A673 (cell line): Measurements from ENCODE around the gene RGS6.

ENCODE experiments used
- CTCF ChIP-seq: fragments of 300-800, 200-600 bp; sonication (generic); conservative IDR thresholded peaks from 2 replicates; pipeline ENCODE4 v1.5.1; 2017; ENCODE audit warnings: low read depth, mild to moderate bottlenecking, antibody characterized with exemption, low read length, moderate library complexity, mixed read lengths
- EZH2 ChIP-seq: fragments of 200-600 bp; sonication (generic); IDR thresholded peaks from 2 replicates; pipeline ENCODE4 v1.6.1; 2017; ENCODE audit warnings: borderline replicate concordance, low read depth, mild to moderate bottlenecking, mixed read lengths, antibody characterized with exemption, low read length; ENCODE audit not compliant: poor library complexity, severe bottlenecking

- TF ChIP-seq EZH2 (no peak), CTCF (no peak)
Measured at GRCh38 chr14:72347118-72347517, 414.9 kb downstream of the RGS6 start.
